GM19438 (cell line): ENCODE results near the gene FAM184B.

Experiments used
- ATAC-seq: cut with Tn5 transposase; IDR thresholded peaks from one replicate; pipeline ENCODE4 v1.9.1; 2021; ENCODE audit warnings: low read depth; ENCODE audit not compliant: unreplicated experiment

The FAM184B gene

GRCh38 chr4:17778431-17778830 is 3.0 kb downstream of the FAM184B start:
- ATAC-seq, result no peak

DNA sequence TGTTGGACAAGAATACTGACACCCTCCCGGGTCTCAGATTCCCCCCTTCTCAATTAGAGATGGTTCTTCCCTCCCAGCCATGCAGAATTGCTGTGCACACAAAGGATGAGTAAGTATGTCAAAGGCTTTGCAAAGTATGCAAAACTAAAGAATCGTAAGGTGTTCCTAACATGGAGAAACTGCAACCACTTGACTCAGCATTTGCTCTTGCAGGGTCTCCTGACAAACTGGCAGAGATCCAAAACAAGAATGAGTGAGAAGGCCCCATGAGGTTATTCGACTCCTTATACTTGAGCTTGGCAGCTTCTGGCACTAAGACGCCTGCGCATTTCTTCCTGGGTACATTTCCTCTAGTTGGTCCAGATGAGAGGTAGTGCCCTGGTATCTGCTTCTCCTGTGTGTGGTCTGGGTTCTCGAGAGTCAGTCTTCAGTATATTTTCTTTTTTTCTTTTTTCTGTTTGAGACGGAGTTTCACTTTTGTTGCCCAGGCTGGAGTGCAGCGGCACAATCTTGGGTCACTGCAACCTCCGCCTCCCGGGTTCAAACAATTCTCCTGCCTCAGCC is 8.2 kb downstream of the FAM184B start:
- ATAC-seq, result no peak

GRCh38 chr4:17771284-17771908 is 10.0 kb downstream of the FAM184B start:
- ATAC-seq, result no peak

- ATAC-seq, result no peak
Observed at GRCh38 chr4:17770845-17771244, 10.6 kb downstream of the FAM184B start.

DNA sequence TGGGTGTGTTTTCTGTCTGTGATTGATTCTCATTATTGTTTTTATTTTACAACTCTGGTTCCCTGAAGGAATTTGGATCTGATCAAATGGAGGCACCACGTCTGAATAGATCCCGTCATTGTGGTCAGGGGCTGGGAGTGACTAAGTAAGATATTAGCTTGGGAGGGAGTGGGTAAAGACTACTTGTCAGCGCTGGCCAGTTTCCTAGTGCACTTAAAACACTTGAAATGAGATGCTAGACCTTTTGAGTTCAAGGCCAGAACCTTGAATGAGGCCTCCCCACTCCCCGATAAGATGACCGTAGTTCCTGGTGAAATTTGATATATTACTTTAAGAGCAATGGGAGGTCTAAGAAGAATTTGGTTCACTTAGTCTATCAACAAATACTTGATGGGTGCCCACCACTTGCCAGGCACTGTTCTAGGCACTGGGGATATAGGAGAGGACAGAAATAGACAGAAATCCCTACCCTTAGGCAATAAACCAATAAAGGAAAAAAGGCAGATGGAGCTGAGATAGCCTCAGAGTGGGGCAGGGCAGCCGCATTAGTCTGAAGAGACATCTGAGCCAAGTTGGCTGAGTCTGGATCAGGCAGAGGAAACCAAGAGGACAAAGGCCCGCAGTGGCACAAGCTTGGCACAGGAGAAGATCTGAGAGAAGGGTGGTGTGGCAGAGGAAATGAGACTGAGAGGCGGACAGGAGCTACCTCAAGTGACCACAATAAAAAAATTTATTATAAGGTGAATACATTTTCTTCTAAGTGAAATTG is 11.8 kb downstream of the FAM184B start:
- no peak for ATAC-seq

- ATAC-seq, result no peak
Observed at GRCh38 chr4:17766826-17767458, 14.5 kb downstream of the FAM184B start.

- no peak for ATAC-seq
Observed at GRCh38 chr4:17765514-17766286, 15.7 kb downstream of the FAM184B start.

GRCh38 chr4:17763931-17764330 is 17.5 kb downstream of the FAM184B start:
- ATAC-seq, result no peak

DNA sequence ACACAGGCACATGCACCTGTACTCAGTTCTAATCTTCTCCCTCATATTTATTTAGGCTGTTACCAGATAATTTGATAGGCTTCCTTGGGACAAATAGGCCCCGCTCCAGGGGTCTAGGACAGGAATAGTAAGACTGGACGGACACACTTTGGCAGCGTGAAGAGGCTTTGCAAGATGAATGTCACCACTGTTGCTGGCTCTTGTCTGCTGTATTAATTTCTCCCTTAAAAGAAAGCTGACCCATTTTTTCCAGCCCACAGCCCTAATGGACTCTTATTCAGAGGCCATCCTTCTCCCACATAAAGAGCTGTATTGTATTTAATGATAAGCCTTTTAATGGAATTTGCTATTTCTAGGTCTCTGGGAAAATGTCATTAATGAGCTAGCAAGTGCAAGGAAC is 18.0 kb downstream of the FAM184B start:
- no peak for ATAC-seq

- no peak for ATAC-seq
Observed at GRCh38 chr4:17762726-17763125, 18.7 kb downstream of the FAM184B start.

GRCh38 chr4:17761062-17761461 is 20.4 kb downstream of the FAM184B start:
- ATAC-seq, result no peak

GRCh38 chr4:17760626-17761025 is 20.8 kb downstream of the FAM184B start:
- no peak for ATAC-seq

DNA sequence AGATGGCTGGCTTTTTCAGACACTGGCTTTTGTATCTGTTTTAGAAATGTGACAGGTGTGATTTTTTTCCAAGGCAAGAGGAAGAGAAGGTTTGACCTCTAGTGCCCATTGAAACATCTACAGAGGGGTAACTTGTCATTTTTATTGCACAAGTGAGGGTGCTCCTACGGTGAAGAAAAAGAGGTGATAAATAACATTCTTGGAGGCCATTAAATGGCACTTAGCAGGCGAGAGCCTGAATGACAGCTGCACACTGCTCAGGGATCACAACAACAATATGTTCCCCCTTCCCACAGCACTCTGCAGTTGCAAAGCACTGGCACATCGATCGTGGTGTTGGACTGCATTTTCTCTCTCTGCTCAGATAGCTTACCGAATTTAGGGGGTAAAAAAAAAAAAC is 22.9 kb downstream of the FAM184B start:
- no peak for ATAC-seq

DNA sequence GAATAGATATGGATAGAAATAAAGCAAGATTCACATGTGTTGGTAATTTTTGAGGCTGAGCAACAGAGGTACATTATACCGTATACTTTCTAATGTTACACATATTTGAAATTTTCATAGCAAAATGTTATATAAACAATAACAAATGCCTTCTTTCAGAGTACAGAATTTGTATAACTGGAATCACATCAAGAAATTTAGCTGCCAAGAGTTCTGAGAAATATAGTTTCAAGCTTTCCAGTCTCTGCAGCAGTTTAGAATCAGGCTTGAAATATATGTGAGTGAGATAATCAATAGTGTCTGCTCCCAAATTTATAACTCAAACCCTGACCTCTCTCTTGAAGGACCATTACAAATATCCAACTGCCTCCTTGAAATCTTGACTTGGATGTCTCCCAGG is 23.8 kb downstream of the FAM184B start:
- no peak for ATAC-seq

- ATAC-seq, result no peak
Observed at GRCh38 chr4:17753646-17754045, 27.8 kb downstream of the FAM184B start.

DNA sequence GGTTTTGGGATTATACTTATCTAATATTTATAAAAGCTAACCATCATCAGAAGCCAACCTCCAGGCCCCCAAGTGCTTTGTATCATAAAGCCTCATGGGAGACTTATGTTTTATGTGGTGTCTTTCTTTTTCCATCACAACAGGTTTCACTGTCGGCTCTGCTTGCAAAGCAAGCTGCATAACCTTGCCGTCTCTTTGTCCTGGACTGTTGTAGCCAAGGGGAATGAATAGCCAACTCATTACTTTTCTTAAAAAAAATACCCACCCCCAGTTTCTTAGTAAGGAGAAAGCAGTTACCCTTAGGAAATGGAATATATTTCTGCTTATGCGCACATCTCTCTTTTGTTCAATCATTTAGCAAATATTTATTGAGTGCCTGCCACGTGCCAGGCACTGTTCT is 40.7 kb downstream of the FAM184B start:
- no peak for ATAC-seq

DNA sequence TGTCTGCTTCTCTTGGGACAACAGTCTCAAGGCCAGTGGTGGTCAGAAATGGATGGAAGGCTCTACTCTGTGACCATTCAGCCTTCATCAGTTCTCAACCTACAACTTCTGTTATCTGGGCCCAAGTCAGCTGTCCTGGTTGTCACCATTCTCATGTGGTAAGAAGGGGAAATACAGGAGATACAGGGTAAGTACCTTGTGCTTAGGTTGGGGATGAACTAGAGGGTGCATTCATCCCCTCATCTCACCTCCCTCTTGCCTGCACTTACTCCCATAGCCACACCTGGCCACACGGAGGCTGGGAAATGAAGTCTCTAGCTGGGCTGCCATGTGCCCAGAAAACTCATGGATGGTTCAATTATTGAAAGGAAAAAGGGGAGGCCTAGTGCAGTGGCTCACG is 44.9 kb downstream of the FAM184B start:
- ATAC-seq, result no peak

DNA sequence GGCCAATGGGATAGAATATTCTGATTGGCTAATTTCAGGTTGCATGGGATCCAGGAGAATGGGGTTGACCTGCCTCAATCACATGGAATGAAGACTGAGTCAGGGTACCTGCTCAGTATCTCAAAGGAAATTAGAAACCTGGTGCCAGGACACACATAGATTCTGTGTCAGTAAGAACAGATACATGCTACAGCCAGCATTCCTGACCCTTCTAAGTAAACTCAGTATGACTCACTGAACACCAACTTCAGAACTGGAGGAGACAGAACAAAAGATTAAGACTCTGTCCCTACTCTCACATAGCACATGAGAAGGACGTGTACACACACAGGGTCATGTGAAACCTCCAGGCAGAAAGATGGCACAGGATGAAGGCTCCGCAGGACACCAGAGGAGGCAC is 54.5 kb downstream of the FAM184B start:
- ATAC-seq, result no peak

- ATAC-seq, result no peak
Observed at GRCh38 chr4:17723648-17724047, 57.8 kb downstream of the FAM184B start.

DNA sequence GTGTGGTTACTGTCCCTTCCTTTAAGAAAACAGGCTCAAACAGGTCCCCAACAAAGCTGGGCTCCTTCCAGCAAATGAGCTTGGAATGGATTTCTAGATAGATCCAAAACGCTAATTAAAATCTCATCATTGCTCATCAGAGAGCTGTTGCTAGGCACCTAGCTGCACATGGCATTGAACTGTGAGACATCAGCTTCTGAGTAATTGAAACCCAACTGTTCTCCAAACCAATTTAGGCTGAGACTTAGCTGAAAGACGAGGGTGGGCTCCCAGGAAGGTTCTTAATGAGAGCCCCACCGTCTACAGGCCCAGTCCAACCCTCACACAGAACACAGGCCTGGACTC is 59.1 kb downstream of the FAM184B start:
- no peak for ATAC-seq
